Inferior parietal cortex (tissue), 1 donor: ENCODE measurements around the gene MITF.
A peak's percentile ranks its signal among the peaks of the same experiment; 100 is the strongest.
"Not testable (repeated sequence)": the region's sequence is repeated elsewhere in the genome, so short reads cannot be mapped to it uniquely, and the experiment has no call there.

ENCODE experiments used
- DNase-seq: peaks from one replicate; pipeline ENCODE4 v3.0.0-alpha.2; 2016; ENCODE audit errors: extremely low spot score

Gene MITF

DNA sequence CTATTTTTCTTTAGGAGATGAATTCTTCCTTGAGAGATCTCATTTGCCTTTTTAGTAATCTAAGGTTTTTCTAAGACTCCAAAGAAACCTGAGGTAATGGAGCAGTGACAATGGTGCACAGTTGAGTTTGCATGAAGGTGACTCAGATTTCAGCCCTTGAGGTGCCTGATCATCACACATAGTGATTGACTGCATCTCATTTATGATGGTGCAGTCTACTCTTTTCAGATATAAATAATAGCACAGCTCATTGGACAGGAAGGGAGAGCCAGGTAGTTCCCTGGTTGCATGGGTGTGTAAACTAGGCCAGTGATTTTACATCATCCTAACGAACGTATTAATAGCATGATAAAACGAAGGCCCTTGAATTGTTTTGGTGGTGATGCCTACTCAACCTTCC, 174.2 kb downstream of the MITF start:
- no peak for DNase-seq

DNA sequence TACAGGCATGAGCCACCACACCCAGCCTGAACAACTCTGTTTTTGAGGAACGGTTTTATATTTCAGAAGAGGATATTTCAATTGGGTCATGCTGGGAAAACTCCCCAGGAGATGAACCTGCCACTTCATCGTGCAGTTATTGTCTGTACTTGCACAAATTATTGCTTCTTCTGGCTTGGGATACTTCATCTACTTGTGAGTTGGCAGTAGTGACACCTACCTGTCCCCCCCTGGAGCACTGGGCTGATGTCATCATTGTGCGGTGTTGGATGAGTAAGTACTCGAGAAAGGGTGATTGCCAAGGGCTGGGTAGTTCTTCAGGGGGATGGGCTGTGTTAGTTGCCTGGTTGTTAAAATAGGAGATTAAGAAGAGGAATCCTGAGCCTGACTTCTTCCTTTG, 175.1 kb downstream of the MITF start:
- no peak for DNase-seq

DNA sequence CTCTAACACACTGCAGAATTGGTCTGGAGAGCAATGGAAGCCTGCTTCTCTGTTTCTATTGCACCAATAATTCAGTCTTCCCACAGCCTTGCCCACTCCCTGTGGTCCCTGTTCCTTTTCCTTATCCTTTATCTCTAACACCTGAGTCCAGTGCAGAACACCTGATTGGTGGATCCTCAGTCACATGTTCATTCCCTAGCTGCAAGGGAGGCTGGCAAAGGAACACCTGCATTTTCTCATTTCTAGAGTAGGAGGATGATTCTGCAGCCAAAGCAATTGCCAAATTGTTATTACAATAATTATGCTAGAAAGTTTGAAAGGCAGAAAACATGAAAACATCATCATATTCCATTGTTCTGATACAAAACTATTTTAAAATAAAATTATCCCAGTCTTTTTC, 176.5 kb downstream of the MITF start:
- DNase-seq: no peak

DNA sequence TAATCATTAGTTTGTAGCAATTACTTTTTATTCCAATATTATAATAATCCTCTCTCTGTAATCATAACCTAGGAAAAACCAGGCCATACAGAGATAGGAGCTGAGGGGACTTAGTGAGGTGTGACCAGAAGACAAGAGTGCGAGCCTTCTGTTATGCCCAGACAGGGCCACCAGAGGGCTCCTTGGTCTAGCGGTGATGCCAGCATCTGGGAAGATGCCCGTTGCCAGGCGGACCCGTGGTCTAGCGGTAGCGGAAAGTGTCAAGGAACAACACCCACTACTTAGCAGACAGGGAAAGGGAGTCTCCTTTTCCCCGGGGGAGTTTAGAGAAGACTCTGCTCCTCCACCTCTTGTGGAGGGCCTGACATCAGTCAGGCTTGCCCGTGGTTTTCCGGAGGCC, 180.7 kb downstream of the MITF start:
- DNase-seq: not testable (repeated sequence)

DNA sequence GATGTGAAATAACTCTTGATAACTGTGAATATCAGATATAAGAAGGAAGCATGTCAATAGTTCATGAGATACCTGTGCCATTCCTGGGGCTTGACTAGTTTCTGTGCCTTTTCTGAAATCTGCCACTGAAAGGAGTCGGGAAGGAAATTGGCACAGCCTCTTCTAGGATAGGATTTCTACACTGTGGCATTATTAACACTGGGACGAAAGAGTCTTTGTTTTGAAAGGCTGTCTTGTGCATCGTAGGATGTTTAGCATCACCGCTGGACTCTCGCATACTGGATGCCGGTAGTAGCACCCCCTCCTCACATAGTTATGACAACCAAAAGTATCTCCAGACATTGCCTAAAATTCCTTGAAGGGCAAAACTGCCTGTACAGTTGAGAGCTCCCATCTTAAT, 182.4 kb downstream of the MITF start:
- no peak for DNase-seq

DNA sequence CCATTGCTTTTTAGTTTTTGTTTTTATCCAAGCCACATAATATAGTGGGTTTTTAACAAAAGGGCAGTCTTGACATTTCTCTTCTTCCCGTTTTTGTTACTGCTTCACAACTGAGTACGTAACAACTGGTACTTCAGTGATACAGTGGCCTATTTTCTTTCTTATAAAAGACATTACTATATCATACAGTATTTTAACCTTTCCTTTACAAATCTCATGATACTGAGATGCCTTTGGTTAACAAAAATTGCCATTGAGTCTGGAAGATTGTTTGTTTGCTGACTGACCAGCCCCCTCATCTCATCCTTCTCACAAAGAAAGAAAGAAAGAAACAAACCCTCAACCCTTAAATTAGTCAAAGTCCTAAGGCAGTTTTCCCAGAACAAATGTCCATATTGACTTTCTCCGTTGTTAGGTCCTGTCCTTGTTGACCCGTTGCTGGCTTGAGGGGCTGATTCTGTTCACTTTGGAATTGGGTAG, 183.3 kb downstream of the MITF start:
- no peak for DNase-seq

DNA sequence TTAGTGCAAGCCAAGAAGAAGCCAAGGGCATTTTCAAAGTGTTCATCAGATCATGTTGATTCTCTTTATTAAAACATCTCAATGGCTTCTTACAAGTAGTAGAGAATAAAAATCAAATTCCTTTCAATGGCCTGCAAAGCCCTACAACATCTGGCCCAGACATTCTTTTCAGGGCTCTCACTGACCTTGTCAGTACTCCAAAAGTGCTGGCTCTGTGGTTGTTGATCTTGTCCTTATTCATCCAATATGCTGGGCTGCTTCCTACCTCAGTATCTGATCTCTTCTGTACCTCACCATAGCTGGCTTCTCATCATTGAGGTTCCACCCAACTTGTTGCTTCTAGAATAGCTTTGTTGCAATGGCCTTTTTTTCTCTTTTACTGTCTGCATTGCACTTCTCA, 186.2 kb downstream of the MITF start:
- DNase-seq: no peak

DNA sequence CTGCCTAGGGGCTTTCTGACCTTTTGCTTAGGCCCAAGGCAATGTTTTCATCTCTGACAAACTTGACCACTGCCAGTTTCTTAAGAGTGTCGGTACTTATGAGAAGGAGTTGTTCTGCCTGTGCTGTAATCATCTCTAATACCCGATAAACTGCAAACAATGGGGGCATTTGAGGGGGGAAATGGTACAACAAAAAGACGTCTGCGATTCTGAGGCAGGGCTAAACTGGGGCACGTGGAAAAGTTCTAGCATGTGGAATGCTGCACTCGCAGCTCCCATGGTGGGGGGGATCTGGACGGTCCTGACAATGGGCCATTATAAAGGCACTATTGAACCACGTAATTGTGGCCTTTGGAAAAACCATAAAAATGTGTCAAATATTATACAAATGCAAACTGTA, 187.1 kb downstream of the MITF start:
- no peak for DNase-seq

DNA sequence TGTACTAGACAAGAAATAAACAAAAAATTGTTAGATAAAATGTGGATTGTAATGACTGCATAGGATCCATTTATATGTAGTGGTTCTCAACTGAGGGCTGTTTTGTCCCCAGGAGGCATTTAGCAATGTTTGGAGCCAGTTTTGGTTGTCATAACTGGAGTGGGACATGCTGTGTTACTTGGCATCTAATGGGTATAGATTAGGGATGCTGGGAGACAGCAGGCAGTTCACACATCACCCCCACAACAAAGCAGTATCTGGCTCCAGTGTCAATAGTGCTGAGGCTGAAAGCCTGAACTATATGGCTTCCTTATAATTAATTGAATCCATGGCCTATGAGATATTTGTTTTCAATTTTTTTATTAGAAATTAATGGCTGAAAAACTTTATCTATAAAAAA, 188.3 kb downstream of the MITF start:
- DNase-seq: no peak

DNA sequence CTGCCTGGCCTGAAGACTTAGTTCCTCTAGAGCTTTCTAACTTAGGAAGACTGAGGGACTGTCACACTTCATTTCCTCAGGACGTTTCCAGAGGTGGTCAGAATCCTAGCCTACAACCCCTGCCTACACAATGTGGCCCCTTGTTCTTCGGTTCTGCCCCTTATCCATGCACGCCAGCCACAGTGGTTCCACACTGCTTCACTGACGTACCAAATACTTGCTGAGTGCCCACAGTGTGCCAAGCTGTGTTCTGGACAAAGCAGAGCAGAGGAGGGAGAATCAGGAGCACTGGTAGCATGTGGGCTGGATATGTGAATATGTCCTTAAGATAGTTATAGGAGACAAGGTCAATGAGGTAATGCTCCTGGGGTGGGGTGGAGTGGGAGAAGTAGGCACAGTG, 189.8 kb downstream of the MITF start:
- DNase-seq: no peak

DNA sequence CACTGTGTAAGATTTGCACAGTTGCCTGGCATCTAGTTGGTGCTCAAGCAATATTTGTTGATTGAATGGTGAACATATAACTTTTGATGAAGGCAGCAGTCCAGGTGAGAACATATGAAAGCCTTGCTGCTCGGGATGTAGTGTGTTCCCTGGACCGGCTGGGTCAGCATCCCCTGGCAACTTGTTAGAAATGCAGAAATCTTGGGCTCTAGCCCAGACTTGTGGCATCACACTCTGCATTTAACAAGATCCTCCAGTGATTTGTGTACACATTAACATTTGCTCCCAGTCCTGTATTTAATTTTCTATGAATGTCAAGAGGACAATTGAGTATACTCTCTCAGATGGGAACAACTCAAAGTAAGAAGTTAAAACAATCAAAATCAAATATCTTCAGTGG, 191.3 kb downstream of the MITF start:
- no peak for DNase-seq

DNA sequence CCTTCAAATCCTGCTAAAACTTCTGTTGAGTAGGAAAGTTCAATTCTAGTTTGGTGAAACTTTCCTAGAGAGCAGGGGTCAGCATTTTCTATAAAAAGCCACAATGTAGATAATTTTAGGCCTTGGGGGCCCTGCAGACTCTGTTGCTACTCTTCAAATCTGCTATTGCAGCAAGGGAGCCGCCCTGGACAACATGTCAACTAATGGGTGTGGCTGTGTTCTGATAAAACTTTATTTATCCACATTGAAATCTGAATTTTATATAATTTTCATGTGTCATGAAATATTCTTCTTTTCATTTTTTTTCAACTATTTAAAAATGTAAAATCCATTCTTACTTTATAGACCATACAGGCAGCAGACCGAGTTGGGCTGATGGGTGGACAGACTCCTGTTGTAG, 192.8 kb downstream of the MITF start:
- no peak for DNase-seq

DNA sequence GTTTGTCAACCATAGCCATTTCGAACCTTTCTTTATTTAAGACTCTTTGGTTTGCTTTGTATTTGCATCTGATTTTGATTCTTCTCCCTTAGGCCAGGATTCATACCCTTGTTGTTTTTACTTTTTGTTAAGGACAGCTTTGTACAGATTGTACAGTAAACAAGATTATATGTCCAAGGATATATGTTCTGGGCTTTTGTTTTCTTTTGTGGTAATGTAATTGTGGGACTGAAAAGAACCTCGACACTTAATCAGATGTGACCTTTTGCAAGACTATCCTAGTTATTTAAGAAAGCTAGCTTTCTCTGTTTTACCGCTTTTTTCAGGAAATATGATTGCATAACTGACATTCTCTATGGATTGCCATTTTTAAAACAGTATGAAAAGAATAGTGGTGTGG, 193.2 kb downstream of the MITF start:
- DNase-seq: no peak

DNA sequence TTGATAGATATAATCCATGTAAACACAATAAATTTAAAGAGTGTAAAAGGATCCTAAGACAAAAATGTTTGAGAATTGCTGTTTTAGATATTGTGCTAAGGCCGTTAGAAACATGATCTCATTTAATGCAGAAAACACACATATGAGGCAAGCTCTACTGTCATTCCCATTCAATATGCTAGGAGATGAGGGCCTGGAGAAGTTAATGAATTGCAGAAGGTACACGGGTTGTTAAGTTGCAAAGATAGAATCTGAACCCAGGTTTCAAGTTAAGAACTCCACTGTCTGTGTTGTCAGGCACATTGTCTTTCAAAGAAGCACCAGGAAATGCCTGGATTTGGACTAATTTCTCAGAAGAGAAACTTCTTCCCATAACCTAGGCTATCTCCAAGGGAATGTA, 195.1 kb downstream of the MITF start:
- DNase-seq: no peak

DNA sequence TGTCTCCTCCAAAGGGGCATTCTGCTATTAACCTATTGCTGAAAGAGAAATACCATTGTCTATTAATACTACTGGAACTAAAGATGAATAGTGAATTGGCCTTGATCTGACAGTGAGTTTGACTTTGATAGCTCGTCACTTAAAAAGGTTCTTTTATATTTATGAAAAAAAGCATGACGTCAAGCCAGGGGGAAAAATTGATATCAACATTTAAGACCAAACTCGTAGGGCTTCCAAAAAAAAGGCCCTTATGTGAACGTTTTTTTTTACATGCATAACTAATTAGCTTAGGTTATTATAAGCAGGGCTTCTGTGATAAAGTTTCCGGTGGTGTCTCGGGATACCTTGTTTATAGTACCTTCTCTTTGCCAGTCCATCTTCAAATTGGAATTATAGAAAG, 197.0 kb downstream of the MITF start:
- no peak for DNase-seq

DNA sequence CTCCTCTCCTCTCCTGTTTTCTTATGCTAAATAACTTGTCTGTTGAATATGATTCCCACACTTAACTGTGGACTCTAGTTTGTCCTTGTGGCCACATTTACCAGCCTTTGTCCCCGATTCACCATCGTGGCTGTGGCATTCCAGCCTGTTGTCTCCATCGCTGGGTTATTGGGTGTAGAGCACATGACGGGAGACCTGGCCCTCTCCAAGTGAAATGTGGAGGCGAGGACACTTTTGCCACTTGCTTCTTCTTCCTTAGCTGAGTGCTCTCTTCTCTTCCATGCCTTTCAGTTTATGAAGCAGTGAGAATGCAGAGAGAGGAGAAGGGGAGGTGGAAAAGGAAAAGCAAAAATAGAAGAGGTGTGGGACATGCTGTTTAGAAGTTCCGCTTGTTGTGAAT, 198.8 kb downstream of the MITF start:
- no peak for DNase-seq

DNA sequence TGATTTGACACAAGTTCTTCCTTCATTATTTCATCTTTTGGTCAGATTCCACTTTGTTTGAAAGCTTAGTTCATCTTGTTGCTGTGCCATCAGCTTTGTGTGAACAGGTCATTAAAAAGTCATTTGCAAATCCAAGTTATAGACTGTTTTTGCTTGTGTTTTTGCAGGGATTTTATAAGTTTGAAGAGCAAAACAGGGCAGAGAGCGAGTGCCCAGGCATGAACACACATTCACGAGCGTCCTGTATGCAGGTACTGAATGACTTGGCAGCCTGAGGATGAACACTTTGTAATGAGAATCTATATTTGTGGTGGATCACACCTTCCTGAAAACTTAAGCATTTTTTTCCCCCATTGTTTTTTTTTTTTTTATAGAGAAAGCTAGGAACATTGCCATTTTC, 199.7 kb downstream of the MITF start:
- no peak for DNase-seq

DNA sequence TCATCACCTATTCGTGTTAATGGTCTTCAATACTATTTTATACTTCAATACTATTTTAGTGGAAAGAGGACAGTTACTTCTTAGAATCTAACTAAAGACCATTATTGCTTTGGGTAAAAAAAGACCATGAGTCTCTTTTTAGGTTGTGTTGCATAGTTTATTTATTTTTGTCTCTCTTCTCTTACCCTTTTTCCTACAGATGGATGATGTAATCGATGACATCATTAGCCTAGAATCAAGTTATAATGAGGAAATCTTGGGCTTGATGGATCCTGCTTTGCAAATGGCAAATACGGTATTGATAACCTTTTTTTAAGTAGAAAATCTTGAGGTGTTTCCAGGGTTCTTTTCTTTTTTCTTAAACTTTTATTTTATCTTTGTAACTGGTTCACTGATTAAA, 201.8 kb downstream of the MITF start:
- no peak for DNase-seq

DNA sequence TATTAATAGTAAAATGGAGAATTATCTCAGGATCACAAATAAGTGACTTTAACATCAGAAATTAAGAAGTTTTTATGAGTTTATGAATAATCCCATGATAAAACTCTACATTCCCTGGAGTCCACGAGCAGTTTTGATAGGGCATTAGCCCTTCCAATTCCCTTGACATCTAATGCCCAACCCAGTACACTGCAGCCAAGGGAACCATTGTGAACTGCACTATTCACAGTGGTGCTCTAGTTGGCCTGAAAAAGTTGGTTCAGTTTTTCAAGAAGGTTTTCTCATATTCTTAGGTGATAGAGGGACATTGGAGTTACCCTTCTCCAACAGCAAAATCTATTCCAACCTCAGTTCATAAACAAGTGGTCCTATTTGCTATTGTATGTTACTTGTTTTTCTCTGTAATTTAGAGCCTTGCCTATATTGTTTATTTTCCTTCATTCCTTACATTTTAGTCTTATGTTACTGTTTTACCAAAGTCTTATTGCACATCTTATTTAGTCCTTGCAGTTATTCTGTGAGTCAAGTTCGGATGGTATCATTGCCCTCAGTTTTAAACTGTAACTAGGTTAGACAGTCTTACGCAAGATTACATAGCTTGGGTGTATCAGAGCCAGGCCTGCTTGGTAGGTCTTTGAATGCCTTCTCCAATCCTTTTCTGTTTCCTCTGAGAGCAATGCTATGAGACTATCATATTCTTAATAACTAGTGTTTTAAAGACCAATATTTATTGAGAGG, 202.3 kb downstream of the MITF start:
- DNase-seq: no peak

DNA sequence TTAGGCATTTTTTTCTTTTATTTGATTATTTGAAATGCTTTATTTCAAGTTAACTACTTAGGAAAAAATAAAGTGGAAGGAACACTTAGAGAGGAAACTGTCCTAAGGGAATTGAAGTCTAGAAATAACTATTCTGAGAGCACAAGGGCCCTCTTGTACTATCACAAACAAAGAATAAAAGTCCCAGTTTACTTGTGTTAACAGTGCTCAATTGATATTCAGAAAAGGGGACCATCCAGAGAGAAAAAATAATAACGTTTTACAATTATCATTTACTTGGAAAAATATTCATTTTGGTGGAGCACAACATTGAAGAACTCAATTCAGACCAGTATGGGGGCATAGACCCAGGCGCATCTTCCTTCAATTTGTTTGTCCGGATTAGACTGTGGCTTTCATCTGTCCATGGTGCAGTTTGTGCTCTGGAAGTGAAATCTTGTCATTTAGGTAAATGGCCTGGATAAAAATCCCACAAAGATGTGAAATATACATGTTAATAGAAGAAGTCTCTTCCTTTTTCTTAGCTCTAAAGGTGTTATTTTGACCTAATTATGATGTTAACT, 205.7 kb downstream of the MITF start:
- peak; percentile 74 for DNase-seq

DNA sequence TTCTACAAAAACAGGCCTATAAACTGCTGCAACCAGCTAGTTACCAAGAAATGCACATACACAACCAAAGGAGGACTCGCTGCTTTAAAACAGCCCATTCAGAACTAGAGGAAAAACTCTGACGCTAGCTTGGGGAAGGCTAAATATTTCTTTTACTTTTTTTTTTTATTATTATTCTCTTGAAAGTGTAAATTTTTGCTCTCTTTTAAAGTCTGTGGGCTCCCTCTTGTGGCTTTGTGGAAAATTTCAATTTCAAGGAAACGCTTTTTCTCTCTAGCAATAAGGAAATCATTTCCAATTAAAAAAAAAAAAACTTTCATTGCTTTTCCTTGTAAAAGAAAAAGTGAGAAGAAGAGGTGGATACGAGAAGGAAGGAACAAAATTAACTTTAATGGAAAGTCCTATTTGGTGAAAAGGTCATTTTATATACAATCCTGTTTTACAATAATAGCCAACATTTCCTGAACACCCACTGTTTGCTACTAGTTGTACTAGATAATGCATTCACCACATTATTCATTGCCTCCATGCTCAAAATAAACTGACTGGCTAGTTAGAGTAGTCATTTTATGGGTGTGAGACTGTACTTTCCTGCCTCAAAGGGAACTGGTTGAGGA, 209.1 kb downstream of the MITF start:
- DNase-seq: peak; percentile 88

DNA sequence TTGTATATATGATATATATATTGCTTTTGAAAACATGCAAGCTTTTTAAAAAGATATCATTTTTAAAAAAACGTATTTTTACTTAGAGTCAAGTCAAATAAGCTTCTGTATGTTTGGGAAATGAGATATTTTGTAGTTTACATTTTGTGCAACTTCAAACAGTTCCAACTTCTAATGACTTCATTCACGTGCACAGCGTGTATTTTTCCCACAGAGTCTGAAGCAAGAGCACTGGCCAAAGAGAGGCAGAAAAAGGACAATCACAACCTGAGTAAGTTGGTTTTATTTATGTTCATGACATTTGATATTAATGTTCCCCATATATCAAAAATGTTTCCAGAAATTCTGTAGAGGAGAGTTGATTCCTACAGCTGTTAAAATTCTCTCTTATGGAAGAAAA, 212.4 kb downstream of the MITF start:
- no peak for DNase-seq

DNA sequence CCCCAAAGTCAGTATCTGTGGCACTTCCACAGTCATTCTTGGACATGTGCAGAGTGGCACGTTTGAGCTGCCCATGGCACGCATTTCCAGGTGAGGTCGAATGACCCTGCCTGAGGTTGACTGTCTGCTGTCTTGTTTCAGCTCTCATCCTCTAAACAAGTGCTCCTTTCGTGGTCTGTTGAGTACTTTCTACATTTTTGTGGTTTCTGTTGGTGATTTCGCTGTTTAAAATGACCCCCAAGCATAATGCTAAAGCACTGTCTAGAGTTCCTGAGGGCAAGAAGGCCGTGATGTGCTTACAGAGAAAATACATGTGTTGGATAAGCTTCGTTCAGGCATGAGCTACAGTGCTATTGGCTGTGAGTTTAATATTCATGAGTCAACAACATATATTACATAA, 220.3 kb downstream of the MITF start:
- no peak for DNase-seq
